WTC11 (cell line): ENCODE results near the gene AOX1.

ENCODE experiments used
- CREB1 ChIP-seq: sonication (generic); formaldehyde crosslinking; IDR thresholded peaks from 2 replicates; pipeline ENCODE4 v1.8.0; 2023; ENCODE audit warnings: mild to moderate bottlenecking, missing genetic modification reagents
- CREM ChIP-seq: sonication (generic); formaldehyde crosslinking; IDR thresholded peaks from 2 replicates; pipeline ENCODE4 v1.8.1; 2022; ENCODE audit warnings: mild to moderate bottlenecking, missing genetic modification reagents, moderate library complexity
- ELF4 ChIP-seq: sonication (generic); formaldehyde crosslinking; IDR thresholded peaks from 2 replicates; pipeline ENCODE4 v1.8.1; 2022; ENCODE audit warnings: low read depth, mild to moderate bottlenecking, moderate library complexity, missing genetic modification reagents
- FOXJ3 ChIP-seq: sonication (generic); formaldehyde crosslinking; IDR thresholded peaks from 2 replicates; pipeline ENCODE4 v1.9.0; 2021; ENCODE audit warnings: missing genetic modification reagents, mild to moderate bottlenecking, borderline replicate concordance
- NFE2L1 ChIP-seq: sonication (generic); formaldehyde crosslinking; IDR thresholded peaks from 2 replicates; pipeline ENCODE4 v1.8.1; 2023; ENCODE audit warnings: missing genetic modification reagents
- SMAD3 ChIP-seq: sonication (generic); formaldehyde crosslinking; IDR thresholded peaks from 2 replicates; pipeline ENCODE4 v1.8.0; 2022; ENCODE audit warnings: missing genetic modification reagents, mild to moderate bottlenecking, borderline replicate concordance
- ZNF232 ChIP-seq: sonication (generic); formaldehyde crosslinking; IDR thresholded peaks from 2 replicates; pipeline ENCODE4 v1.8.0; 2022; ENCODE audit warnings: mild to moderate bottlenecking, missing genetic modification reagents
- TF ChIP-seq, protein P1 (sequence below): fragments of 200-600 bp; IDR thresholded peaks from 2 replicates; pipeline ENCODE4 v1.8.0; 2022; ENCODE audit warnings: antibody characterized with exemption
- TF ChIP-seq, protein P2 (sequence below): sonication (generic); formaldehyde crosslinking; IDR thresholded peaks from 2 replicates; pipeline ENCODE4 v1.8.1; 2023; ENCODE audit warnings: mild to moderate bottlenecking, missing genetic modification reagents, moderate library complexity
- TF ChIP-seq, protein P3 (sequence below): sonication (generic); formaldehyde crosslinking; IDR thresholded peaks from 2 replicates; pipeline ENCODE4 v1.8.0; 2022; ENCODE audit warnings: mild to moderate bottlenecking, missing genetic modification reagents
- TF ChIP-seq, protein P4 (sequence below): sonication (generic); formaldehyde crosslinking; IDR thresholded peaks from 2 replicates; pipeline ENCODE4 v1.8.1; 2023; ENCODE audit warnings: mild to moderate bottlenecking, moderate library complexity, missing genetic modification reagents
- TF ChIP-seq, protein P5 (sequence below): sonication (generic); formaldehyde crosslinking; IDR thresholded peaks from 2 replicates; pipeline ENCODE4 v1.8.0; 2022; ENCODE audit warnings: mild to moderate bottlenecking, missing genetic modification reagents

DNA sequence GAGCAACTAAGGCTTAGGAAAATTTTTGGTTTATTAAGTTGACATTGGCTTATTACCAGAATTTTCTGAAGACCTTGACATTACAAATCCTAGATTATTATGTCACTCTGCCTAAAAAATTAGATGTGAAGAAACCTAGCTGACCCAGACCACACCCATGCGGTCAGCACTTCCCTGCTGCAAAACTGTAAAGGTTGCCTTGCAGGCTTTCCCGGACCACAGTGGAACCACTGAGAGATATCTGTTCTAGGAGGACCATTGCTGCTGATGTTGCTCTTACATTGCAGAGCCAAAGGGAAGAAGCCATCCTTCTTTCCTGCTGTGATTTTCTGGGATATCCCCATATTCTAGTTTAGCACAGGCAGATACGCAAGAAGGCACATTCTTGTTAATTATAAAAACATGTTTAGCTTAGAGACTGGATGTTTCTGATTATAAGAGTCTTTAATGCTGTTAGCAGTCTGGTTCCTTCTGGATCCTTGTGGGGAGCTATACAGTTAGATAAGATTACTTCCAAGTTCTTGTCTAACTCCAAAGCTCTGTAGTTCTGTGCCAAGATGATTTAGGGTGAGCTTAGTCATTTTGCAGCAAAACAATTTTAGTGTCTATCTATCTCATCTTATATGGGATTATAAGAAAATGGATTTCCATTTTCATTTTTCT lies 70.2 kb downstream of the AOX1 start:
- no peak for TF ChIP-seq NFE2L1 (CRISPR knock-in tag)
- TF ChIP-seq, protein P1, sequence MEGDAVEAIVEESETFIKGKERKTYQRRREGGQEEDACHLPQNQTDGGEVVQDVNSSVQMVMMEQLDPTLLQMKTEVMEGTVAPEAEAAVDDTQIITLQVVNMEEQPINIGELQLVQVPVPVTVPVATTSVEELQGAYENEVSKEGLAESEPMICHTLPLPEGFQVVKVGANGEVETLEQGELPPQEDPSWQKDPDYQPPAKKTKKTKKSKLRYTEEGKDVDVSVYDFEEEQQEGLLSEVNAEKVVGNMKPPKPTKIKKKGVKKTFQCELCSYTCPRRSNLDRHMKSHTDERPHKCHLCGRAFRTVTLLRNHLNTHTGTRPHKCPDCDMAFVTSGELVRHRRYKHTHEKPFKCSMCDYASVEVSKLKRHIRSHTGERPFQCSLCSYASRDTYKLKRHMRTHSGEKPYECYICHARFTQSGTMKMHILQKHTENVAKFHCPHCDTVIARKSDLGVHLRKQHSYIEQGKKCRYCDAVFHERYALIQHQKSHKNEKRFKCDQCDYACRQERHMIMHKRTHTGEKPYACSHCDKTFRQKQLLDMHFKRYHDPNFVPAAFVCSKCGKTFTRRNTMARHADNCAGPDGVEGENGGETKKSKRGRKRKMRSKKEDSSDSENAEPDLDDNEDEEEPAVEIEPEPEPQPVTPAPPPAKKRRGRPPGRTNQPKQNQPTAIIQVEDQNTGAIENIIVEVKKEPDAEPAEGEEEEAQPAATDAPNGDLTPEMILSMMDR = no peak
- TF ChIP-seq, protein P2, sequence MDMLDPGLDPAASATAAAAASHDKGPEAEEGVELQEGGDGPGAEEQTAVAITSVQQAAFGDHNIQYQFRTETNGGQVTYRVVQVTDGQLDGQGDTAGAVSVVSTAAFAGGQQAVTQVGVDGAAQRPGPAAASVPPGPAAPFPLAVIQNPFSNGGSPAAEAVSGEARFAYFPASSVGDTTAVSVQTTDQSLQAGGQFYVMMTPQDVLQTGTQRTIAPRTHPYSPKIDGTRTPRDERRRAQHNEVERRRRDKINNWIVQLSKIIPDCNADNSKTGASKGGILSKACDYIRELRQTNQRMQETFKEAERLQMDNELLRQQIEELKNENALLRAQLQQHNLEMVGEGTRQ = no peak
- TF ChIP-seq, protein P3, sequence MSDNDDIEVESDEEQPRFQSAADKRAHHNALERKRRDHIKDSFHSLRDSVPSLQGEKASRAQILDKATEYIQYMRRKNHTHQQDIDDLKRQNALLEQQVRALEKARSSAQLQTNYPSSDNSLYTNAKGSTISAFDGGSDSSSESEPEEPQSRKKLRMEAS (CRISPR knock-in tag) = no peak
- TF ChIP-seq ZNF232 (CRISPR knock-in tag) = no peak
- no peak for TF ChIP-seq CREM (CRISPR knock-in tag)
- no peak for TF ChIP-seq ELF4
- TF ChIP-seq, protein P4, sequence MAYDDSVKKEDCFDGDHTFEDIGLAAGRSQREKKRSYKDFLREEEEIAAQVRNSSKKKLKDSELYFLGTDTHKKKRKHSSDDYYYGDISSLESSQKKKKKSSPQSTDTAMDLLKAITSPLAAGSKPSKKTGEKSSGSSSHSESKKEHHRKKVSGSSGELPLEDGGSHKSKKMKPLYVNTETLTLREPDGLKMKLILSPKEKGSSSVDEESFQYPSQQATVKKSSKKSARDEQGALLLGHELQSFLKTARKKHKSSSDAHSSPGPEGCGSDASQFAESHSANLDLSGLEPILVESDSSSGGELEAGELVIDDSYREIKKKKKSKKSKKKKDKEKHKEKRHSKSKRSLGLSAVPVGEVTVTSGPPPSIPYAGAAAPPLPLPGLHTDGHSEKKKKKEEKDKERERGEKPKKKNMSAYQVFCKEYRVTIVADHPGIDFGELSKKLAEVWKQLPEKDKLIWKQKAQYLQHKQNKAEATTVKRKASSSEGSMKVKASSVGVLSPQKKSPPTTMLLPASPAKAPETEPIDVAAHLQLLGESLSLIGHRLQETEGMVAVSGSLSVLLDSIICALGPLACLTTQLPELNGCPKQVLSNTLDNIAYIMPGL (CRISPR knock-in tag) = no peak
- no peak for TF ChIP-seq FOXJ3 (CRISPR knock-in tag)
- no peak for TF ChIP-seq CREB1 (CRISPR knock-in tag)
- TF ChIP-seq SMAD3 (CRISPR knock-in tag) = no peak
- TF ChIP-seq, protein P5, sequence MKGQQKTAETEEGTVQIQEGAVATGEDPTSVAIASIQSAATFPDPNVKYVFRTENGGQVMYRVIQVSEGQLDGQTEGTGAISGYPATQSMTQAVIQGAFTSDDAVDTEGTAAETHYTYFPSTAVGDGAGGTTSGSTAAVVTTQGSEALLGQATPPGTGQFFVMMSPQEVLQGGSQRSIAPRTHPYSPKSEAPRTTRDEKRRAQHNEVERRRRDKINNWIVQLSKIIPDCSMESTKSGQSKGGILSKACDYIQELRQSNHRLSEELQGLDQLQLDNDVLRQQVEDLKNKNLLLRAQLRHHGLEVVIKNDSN (CRISPR knock-in tag) = no peak
